ENCODE results near the gene RRP8. TPM values are rescaled to one million over a fixed set of nuclear protein-coding genes. Genes with fewer than 3 reads are reported as not detected.
A peak's percentile ranks its signal among the peaks of the same experiment; 100 is the strongest.

RRP8 gene
- total RNA-seq, 1 donor from 2014 or later: 11.3 TPM

DNA sequence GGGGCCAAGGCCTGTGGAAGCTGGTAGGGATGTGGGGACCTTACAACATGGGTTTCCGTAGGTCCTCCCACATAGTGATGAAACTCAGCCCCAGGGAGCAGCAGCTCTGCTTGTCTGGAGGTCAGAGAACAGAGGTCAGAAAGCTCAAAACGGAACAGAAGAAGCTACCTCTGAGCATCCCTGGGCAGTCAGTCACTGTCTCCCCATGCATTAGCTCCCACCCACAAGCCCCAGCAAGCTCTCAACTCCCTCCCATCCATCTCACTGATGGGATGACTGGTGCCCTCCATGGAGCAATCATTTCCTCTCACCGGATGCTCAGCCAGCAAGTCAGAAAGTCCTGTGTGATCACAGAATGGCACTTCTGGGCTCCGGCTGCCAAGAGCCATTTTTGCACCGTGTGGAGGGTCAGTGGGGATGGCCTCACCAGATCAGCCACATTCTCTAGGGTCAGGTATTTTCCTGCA lies 13.9 kb upstream of the RRP8 start:
- no peak for DNase-seq

DNA sequence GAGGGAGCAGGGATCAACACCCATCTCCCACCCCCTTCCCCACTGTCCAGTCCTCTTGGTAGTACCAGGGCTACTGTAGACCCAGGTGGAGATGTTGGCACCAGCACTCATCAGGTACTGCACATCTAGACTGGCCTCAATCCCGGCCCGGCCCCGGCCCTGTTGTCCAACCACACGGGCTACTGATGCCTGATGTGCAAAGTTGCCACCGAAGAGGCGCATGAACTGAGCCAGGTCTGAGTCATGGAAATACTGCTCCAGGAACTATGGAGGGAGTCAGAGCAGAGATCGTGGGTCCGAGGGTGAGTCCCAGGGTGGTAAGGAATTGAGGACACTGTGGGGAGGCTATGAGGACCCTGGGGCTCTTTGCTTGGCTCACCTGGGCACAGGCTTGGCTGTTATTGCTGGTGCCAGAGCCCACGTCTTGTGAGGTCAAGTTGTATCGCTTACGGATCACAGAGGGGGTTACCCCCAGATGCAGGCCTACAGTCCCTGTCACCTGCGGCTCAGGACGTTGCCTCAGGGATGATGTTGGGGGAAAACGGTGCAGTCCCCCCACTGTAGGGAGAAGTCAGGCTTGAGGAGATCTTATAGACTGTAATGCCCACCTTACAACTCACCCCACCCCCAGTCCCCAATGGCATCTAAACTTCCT lies 13.3 kb upstream of the RRP8 start:
- no peak for DNase-seq

GRCh38 chr11:6615882-6616585 lies 12.6 kb upstream of the RRP8 start:
- no peak for DNase-seq

DNA sequence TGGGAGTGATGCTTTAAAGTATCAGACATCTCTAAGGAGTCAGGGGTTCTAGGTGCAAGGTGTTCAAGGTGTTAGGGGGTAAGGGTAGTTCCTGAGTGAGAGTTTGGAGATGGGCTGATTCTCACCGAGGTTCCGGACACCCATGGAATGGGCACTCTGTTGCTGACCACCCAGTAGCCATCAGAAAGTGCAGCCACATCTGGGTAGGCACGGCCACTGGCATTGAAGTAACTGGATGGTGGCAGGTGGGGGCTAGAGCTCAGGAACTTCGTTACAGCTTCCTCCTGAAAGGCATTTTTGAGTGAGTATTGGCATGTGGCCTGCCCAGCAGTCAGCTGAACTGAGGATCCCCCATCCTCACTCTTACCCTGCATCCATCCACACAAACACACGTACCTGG lies 11.6 kb upstream of the RRP8 start:
- DNase-seq: no peak

DNA sequence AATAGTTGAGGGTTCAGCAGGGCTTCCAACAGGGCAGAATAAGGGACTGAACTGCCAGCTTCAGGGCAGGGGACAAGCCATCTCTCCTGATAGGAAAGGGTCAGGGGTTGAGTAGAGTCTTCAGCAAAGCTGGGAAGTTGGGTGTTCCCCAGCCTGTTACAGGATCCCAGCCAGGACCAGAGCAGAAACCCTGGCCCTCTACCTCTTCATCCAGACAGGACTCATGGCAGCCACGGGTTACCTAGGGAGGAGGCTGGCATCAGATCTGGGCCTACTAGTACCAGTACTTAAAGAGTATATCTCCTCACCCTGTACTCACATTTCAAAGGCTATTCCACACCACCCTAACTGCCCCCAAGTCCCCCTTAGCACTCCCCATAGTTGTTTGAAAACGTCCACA lies 11.0 kb upstream of the RRP8 start:
- DNase-seq: no peak

DNA sequence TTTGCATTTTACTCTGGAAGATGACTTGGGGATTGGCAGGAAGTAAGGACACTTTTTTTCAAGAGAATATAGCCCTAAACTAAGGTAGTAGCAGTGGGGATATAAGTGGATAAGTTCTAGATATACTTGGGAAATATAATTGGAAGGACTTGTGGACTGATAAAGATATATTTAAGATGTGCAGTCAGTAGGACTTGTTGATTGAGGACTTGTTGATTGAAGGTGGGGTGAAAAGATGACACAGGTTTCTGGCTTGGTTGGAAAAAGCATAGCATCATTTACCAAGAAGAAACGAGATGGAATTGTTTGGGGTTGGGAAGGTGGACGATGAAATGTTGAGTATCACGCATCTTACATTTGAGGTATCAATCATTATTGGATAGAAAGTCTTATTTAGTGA lies 10.1 kb upstream of the RRP8 start:
- DNase-seq: no peak

- DNase-seq: peak; percentile 97
Measured at GRCh38 chr11:6612213-6613041, 9.0 kb upstream of the RRP8 start, which contains the start of gene TAF10. Gene TAF10, minus strand, starts transcription at chr11:6612216. Its CDS starts 27 bp downstream, at chr11:6612189.

- DNase-seq: no peak
Measured at GRCh38 chr11:6611963-6612212, 8.5 kb upstream of the RRP8 start.

DNA sequence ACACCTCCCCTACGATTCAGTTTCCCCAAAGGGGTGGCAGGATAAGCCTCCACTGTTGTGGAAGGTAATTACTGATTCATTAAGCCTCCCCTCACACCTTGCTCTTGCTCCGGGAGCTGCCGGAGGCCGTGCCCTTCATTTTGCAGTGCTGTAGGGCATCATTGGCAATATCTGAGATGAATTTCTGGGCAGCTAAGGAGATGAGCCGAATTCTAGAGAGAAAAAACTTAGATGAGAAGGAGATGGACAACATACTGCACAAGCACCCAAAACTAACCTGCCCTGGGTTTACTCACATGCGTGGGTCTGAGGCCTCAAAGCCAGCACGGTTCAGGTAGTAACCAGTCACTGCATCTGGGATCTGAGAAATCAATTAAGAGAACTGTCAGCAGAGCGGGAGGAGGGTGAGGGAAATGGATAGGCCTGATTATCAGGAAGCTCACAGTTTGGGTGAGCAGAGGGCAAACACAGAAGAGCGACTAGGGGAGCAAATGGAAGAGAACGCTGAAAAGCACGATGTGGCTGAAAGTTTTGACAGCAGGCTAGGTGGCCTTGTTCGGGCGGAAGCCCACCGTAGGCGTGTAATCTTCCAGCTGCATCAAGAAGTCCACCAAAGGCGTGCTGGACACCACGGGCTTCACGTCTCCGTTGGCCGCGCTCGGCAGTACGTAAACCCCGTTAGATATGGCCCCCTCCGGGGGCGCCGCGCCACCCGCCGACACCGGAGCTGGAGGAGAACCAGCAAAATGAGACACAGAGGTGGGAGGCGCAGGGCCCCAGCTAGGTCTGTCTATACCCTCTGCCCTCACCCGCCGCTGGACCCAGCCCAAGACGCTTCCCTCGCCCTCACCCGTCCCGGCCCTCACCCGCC lies 7.9 kb upstream of the RRP8 start:
- DNase-seq: no peak

DNA sequence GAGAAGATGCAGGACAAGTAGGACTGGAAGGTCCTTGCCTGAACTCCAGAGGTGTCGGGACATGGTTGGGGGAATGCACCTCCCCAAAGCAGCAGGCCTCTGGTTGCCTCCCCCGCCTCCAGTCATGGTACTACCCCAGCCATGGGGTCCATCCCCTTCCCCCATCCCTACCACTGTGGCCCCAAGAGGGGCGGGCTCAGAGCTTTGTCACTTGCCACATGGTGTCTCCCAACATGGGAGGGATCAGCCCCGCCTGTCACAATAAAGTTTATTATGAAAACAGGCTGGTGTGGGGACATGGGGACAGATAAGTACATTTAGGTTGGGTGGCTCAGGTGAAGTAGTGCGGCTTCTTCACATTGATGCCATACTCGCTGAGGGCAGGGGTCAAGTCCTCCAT lies 7.2 kb upstream of the RRP8 start:
- DNase-seq: no peak

- DNase-seq: no peak
Measured at GRCh38 chr11:6609502-6610015, 6.1 kb upstream of the RRP8 start.

GRCh38 chr11:6608726-6609501 lies 5.5 kb upstream of the RRP8 start:
- DNase-seq: no peak

- DNase-seq: no peak
Measured at GRCh38 chr11:6608011-6608410, 4.6 kb upstream of the RRP8 start.

- no peak for DNase-seq
Measured at GRCh38 chr11:6607190-6607795, 3.9 kb upstream of the RRP8 start.

DNA sequence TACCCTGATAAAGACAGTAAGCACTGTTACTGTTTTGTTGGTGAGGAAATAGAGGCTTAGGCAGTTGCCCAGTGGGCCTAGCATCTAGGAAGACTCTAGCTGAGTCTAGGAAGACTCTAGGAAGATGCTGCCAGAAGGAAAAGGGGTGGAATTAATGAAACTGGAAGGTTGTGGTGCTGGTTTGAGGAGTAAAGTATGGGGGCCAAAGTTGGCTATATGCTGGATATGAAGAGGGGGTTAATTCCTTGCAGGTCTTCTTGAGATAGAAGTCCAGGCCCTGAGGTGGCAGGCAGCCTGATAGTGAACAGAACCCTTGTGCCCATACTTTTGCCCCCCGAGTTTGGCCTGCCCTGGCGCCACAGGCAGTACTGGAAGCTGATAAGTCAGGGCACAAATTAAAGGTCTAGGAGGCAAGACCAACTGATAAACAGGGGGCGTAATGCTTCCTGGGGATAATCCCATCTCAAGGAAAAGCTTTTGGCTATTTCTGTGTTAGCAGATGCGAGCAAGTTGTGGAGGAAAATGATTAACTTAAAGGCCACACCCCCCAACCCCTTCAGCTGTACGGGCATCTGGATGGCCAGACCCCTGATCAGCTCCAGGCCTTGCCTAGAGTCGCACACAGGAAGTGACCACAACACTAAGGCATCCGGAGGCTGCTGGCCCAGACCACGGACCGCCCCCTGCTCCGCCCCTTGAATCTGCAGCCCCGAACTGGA lies 3.2 kb upstream of the RRP8 start:
- DNase-seq: peak; percentile 94

- DNase-seq: no peak
Measured at GRCh38 chr11:6604790-6605189, 1.4 kb upstream of the RRP8 start.

DNA sequence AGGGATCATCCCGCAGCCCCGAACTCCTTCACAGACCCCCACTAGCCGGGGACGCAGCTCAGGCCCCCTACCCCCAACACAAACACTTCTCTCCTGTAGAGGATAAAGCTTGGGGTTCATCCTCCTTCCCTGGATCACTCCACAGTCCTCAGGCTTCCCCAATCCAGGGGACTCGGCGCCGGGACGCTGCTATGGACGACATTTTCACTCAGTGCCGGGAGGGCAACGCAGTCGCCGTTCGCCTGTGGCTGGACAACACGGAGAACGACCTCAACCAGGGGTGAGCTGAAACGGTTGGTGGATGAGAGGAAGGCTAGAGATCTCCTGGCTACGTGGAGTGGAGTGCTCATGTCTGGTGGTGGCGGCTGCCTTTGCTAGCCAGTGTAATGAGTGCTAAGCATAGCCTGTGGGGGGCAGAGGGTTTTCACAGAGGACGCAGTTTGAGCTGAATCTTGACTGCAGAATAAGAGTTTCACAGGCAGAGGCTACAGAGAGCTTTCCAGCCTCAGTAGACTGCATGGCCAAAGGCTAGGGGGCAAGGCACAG lies 738 bp upstream of the RRP8 start:
- DNase-seq: peak; percentile 65

DNA sequence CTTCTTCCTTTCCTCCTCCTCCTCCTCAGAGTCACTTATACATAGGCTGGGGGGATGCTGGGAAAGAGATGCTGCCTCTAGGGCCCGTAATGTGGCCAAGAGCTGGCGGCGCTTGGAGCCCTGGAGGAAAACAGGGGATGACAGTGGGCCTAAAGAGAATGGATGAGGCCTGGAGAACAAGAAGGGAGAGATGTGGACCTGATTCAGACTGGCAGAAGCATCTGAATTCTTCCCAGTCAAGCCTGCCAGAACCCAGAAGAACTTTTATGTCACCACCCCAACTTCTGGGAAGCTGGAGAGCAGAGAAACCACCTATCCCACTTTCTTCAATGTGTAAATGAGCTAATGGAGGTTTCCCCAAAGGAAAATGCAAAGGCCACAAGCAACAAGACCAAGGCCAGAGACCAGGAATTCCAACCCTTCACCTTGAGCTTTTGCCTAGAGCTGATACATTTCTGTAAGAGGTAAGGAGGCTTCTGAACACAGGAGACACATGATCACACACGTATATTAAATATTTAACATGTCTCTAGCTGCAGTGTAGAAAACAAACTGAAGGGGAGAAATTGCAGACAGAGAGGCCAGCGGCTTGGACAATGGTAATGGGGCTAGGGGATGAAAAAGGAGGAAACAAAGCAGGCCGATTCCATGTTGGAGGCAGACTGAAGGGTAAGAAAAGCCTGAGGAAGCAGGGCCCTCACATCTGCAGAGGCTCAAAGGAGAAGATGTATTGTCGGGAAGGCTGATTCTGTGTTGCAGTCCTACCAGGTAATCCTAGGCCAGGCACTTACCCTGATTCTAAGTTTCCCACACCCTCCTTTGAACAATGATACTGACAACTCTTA lies 1.1 kb downstream of the RRP8 start:
- DNase-seq: no peak

- no peak for DNase-seq
Measured at GRCh38 chr11:6601041-6601461, 2.4 kb downstream of the RRP8 start.
